ENCODE results near the gene FARSB.

Gene FARSB

DNA sequence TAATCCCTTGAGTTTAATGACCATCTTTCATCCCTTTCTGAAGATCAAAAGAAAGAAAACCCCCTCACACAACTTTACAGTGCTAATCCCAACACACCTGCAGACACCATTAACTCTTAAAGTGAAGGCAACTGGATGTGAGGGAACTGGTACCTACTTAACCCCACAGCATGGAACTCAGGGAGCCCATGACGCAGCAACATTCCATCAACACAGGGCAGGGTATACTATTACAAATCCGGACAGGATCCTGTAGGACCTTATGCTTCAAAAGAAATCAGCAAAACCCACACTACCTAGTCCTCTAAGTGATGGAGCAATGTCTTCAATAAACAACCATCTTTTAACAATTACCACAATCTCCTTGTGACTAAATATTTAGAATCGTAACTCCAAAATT is 78.6 kb downstream of the FARSB start:
- H3K27me3 ChIP-seq (ENCODE audit: control insufficient read depth in 1 of 2, insufficient read depth in 1 of 2, low read length in 2 of 2), result no peaks in the 10 kb centered on the region
- H3K4me1 ChIP-seq (ENCODE audit: control insufficient read depth, insufficient read depth, low read depth, low read length), result peaks cover 2% of the 10 kb centered on the region
- H3K36me3 ChIP-seq (ENCODE audit: control insufficient read depth in 1 of 2, insufficient read depth in 2 of 2, low read depth in 1 of 2, low read length in 2 of 2), result peaks cover 0 to 28% of the 10 kb centered on the region in 2 experiments
- H4K8ac ChIP-seq (ENCODE audit: low read length), result no peak overlapping the region
- H3K27ac ChIP-seq (ENCODE audit: low read length, poor library complexity, severe bottlenecking), result no peak overlapping the region
- H3K14ac ChIP-seq (ENCODE audit: low read length in 2 of 2), result no peak overlapping the region
- no peak overlapping the region for H2BK120ac ChIP-seq (ENCODE audit: low read depth, low read length)
- H3K18ac ChIP-seq (ENCODE audit: low read depth in 1 of 2, low read length in 2 of 2), result peak overlapping the region in 1 of 2 experiments; percentile 37
- H3K4me3 ChIP-seq (ENCODE audit: insufficient read depth in 1 of 2, low read depth in 1 of 2, low read length in 2 of 2), result no peak overlapping the region
- no peak overlapping the region for H3K4ac ChIP-seq (ENCODE audit: low read depth in 1 of 2, low read length in 2 of 2)
- H3K23ac ChIP-seq (ENCODE audit: low read length in 2 of 2), result no peak overlapping the region
- H3K4me2 ChIP-seq (ENCODE audit: low read length, poor library complexity, severe bottlenecking), result no peak overlapping the region
- H3K79me1 ChIP-seq (replicated peaks; ENCODE audit: low read length, poor library complexity, severe bottlenecking), result peaks cover 14% of the 10 kb centered on the region
- H2BK5ac ChIP-seq (ENCODE audit: low read depth, low read length, poor library complexity, severe bottlenecking), result no peak overlapping the region
- no peak overlapping the region for H4K91ac ChIP-seq (ENCODE audit: low read length)
- H3K9me3 ChIP-seq (ENCODE audit: control insufficient read depth, low read length), result no peaks in the 10 kb centered on the region
- H2BK15ac ChIP-seq (ENCODE audit: low read depth, poor library complexity, severe bottlenecking), result no peak overlapping the region
- no peak overlapping the region for H2AK5ac ChIP-seq (ENCODE audit: low read length, severe bottlenecking)
- H3K9ac ChIP-seq (ENCODE audit: low read length), result no peak overlapping the region
- DNase-seq, result no peak
- 69% methylated on average over 2 of the region's 3 CpGs for WGBS
- no peak overlapping the region for H2BK12ac ChIP-seq (ENCODE audit: low read length in 2 of 2)
- no peak overlapping the region for H2AFZ ChIP-seq (ENCODE audit: low read depth, low read length)

DNA sequence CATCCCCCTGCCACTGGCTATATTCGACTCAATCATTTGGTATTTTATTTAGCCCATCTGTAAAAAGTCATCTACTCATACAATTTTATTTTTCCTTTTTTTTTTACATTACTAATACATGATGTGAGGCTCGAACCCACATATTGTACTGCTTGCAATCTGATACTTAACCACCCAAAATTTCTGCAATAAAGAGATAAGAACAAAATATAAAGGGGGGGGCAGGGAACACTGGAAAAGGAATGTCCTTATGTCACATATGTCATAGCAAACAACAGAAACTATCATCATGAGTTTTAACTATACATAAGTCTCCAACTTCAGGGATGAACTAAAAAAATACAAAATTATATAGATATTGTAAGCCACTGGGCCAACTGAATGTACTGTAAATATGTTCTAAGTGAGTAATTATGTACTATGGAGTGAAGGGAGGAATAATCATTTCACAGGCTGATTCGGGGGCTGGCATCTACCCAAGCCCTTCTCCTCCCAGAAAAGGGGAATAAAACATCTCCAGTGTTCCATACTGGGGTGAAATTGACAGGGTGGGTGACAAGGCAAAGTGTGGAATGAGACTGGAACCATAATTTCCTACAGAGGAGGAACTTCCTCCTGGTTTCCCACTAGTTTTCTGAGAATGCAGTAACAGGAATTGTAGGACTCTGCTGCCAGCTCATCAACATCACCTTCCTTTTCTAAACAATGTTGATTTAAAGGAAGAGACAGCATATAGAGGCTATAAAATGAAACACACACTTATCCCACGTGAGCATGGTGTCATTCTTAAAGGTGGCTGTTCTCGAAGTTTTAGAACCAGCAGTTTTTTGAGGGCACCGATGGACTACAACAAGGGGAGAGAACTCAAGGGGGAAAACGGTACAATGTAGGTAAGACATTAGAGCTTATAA is 79.5 kb downstream of the FARSB start:
- Histone ChIP-seq H3K4ac (ENCODE audit: low read depth in 1 of 2, low read length in 2 of 2) (peak overlapping the region in 1 of 2 experiments; percentile 58), H3K14ac (ENCODE audit: low read length in 2 of 2) (no peak overlapping the region), H2BK15ac (ENCODE audit: low read depth, poor library complexity, severe bottlenecking) (no peak overlapping the region), H3K36me3 (ENCODE audit: control insufficient read depth in 1 of 2, insufficient read depth in 2 of 2, low read depth in 1 of 2, low read length in 2 of 2) (peaks cover 4 to 26% of the 10 kb centered on the region in 2 experiments), H3K27me3 (ENCODE audit: control insufficient read depth in 1 of 2, insufficient read depth in 1 of 2, low read length in 2 of 2) (no peaks in the 10 kb centered on the region), H3K9me3 (ENCODE audit: control insufficient read depth, low read length) (no peaks in the 10 kb centered on the region), H2BK12ac (ENCODE audit: low read length in 2 of 2) (peak overlapping the region in 1 of 2 experiments; percentile 31), H3K4me1 (ENCODE audit: control insufficient read depth, insufficient read depth, low read depth, low read length) (peaks cover 2% of the 10 kb centered on the region), H3K27ac (ENCODE audit: low read length, poor library complexity, severe bottlenecking) (no peak overlapping the region), H3K79me1 (replicated peaks; ENCODE audit: low read length, poor library complexity, severe bottlenecking) (peaks cover 18% of the 10 kb centered on the region), H2BK120ac (ENCODE audit: low read depth, low read length) (no peak overlapping the region), H2AFZ (ENCODE audit: low read depth, low read length) (no peak overlapping the region), H3K18ac (ENCODE audit: low read depth in 1 of 2, low read length in 2 of 2) (peak overlapping the region; percentile 54 to 57), H3K9ac (ENCODE audit: low read length) (no peak overlapping the region), H3K4me2 (ENCODE audit: low read length, poor library complexity, severe bottlenecking) (no peak overlapping the region), H3K4me3 (ENCODE audit: insufficient read depth in 1 of 2, low read depth in 1 of 2, low read length in 2 of 2) (no peak overlapping the region), H2AK5ac (ENCODE audit: low read length, severe bottlenecking) (no peak overlapping the region), H3K23ac (ENCODE audit: low read length in 2 of 2) (no peak overlapping the region), H4K91ac (ENCODE audit: low read length) (no peak overlapping the region), H4K8ac (ENCODE audit: low read length) (no peak overlapping the region), H2BK5ac (ENCODE audit: low read depth, low read length, poor library complexity, severe bottlenecking) (no peak overlapping the region)
- WGBS, result 79% methylated on average over 5 of the region's 7 CpGs
- no peak for DNase-seq

DNA sequence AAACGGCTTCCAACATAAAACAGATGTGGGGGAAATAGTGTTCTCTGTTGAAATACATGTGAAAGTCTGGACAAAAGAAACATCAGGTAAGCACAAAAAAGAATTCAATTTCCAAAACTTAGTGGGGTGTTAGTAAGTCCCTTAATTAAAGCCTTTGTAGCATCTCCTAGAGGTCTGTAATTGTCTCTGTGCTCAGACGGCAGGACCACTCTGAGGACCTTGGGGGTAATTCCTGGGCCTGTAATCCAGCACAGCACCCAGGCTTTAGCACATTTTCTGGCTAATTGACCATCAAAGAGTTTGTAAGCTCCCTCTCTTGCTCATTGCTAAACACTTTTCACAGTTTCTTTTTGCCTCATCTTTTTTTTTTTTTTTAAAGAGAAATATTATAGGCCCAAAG is 80.3 kb downstream of the FARSB start:
- H2BK12ac ChIP-seq (ENCODE audit: low read length in 2 of 2), result peak overlapping the region in 1 of 2 experiments; percentile 63
- no peaks in the 10 kb centered on the region for H3K9me3 ChIP-seq (ENCODE audit: control insufficient read depth, low read length)
- H3K79me1 ChIP-seq (replicated peaks; ENCODE audit: low read length, poor library complexity, severe bottlenecking), result peaks cover 19% of the 10 kb centered on the region
- H4K91ac ChIP-seq (ENCODE audit: low read length), result no peak overlapping the region
- H3K4me2 ChIP-seq (ENCODE audit: low read length, poor library complexity, severe bottlenecking), result no peak overlapping the region
- H3K27ac ChIP-seq (ENCODE audit: low read length, poor library complexity, severe bottlenecking), result no peak overlapping the region
- H2BK120ac ChIP-seq (ENCODE audit: low read depth, low read length), result peak overlapping the region; percentile 49
- no peak overlapping the region for H2AFZ ChIP-seq (ENCODE audit: low read depth, low read length)
- H3K18ac ChIP-seq (ENCODE audit: low read depth in 1 of 2, low read length in 2 of 2), result peak overlapping the region in 1 of 2 experiments; percentile 33
- no peak overlapping the region for H3K4ac ChIP-seq (ENCODE audit: low read depth in 1 of 2, low read length in 2 of 2)
- H4K8ac ChIP-seq (ENCODE audit: low read length), result no peak overlapping the region
- no peak overlapping the region for H3K14ac ChIP-seq (ENCODE audit: low read length in 2 of 2)
- H3K4me1 ChIP-seq (ENCODE audit: control insufficient read depth, insufficient read depth, low read depth, low read length), result peaks cover 2% of the 10 kb centered on the region
- H2BK5ac ChIP-seq (ENCODE audit: low read depth, low read length, poor library complexity, severe bottlenecking), result no peak overlapping the region
- no peak overlapping the region for H3K23ac ChIP-seq (ENCODE audit: low read length in 2 of 2)
- H3K36me3 ChIP-seq (ENCODE audit: control insufficient read depth in 1 of 2, insufficient read depth in 2 of 2, low read depth in 1 of 2, low read length in 2 of 2), result peaks cover 5 to 29% of the 10 kb centered on the region in 2 experiments
- H2BK15ac ChIP-seq (ENCODE audit: low read depth, poor library complexity, severe bottlenecking), result no peak overlapping the region
- 94% methylated on average over 1 of the region's 2 CpGs for WGBS
- no peak overlapping the region for H3K9ac ChIP-seq (ENCODE audit: low read length)
- H3K4me3 ChIP-seq (ENCODE audit: insufficient read depth in 1 of 2, low read depth in 1 of 2, low read length in 2 of 2), result no peak overlapping the region
- no peaks in the 10 kb centered on the region for H3K27me3 ChIP-seq (ENCODE audit: control insufficient read depth in 1 of 2, insufficient read depth in 1 of 2, low read length in 2 of 2)
- H2AK5ac ChIP-seq (ENCODE audit: low read length, severe bottlenecking), result no peak overlapping the region
- DNase-seq, result no peak

DNA sequence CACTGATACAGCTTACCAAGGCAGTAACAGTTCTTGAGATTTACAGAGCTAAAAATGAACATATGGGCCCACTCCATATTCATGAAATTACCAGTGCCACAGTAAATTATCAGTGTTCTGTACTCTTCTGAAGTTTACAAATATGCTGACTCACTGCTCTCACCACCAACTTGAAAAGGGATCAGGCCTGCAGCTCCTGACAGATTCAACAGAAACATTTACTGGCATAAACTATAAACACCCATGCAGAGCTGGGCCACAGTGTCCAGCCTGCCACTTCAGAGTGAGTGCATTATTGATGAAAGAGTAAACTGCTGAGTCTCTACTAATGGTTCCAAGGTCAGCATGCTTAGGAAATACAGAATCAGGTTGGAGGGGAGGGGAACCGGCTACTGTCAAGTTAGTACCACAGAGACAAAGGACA is 83.1 kb downstream of the FARSB start:
- Histone ChIP-seq H3K79me1 (replicated peaks; ENCODE audit: low read length, poor library complexity, severe bottlenecking) (peaks cover 20% of the 10 kb centered on the region), H3K14ac (ENCODE audit: low read length in 2 of 2) (no peak overlapping the region), H3K4me3 (ENCODE audit: insufficient read depth in 1 of 2, low read depth in 1 of 2, low read length in 2 of 2) (no peak overlapping the region), H2BK15ac (ENCODE audit: low read depth, poor library complexity, severe bottlenecking) (no peak overlapping the region), H4K8ac (ENCODE audit: low read length) (no peak overlapping the region), H3K9me3 (ENCODE audit: control insufficient read depth, low read length) (no peaks in the 10 kb centered on the region), H3K27ac (ENCODE audit: low read length, poor library complexity, severe bottlenecking) (peak overlapping the region; percentile 51), H4K91ac (ENCODE audit: low read length) (no peak overlapping the region), H2AK5ac (ENCODE audit: low read length, severe bottlenecking) (no peak overlapping the region), H2AFZ (ENCODE audit: low read depth, low read length) (no peak overlapping the region), H3K36me3 (ENCODE audit: control insufficient read depth in 1 of 2, insufficient read depth in 2 of 2, low read depth in 1 of 2, low read length in 2 of 2) (peaks cover 8 to 18% of the 10 kb centered on the region in 2 experiments), H2BK120ac (ENCODE audit: low read depth, low read length) (peak overlapping the region; percentile 44), H3K23ac (ENCODE audit: low read length in 2 of 2) (no peak overlapping the region), H3K4me2 (ENCODE audit: low read length, poor library complexity, severe bottlenecking) (no peak overlapping the region), H3K9ac (ENCODE audit: low read length) (peak overlapping the region; percentile 33), H3K4me1 (ENCODE audit: control insufficient read depth, insufficient read depth, low read depth, low read length) (peaks cover 2% of the 10 kb centered on the region), H2BK12ac (ENCODE audit: low read length in 2 of 2) (peak overlapping the region in 1 of 2 experiments; percentile 61), H2BK5ac (ENCODE audit: low read depth, low read length, poor library complexity, severe bottlenecking) (no peak overlapping the region), H3K18ac (ENCODE audit: low read depth in 1 of 2, low read length in 2 of 2) (peak overlapping the region; percentile 89 to 92), H3K4ac (ENCODE audit: low read depth in 1 of 2, low read length in 2 of 2) (peak overlapping the region in 1 of 2 experiments; percentile 70), H3K27me3 (ENCODE audit: control insufficient read depth in 1 of 2, insufficient read depth in 1 of 2, low read length in 2 of 2) (no peaks in the 10 kb centered on the region)
- no CpG with 5 or more reads among the region's 1 CpG for WGBS
- DNase-seq, result peak; percentile 86
